Adipose tissue (tissue), 3 donors: ENCODE data around the gene RCSD1. TPM values are rescaled to one million over a fixed set of nuclear protein-coding genes. Genes with fewer than 3 reads are reported as not detected.
"Not testable (repeated sequence)": the region's sequence is repeated elsewhere in the genome, so short reads cannot be mapped to it uniquely, and the experiment has no call there.

Experiments used
- H3K27ac ChIP-seq: one replicate; pipeline ENCODE4 v1.5.1; 2013; ENCODE audit warnings: low read depth, low read length
- WGBS, 3 donors: extraction: QIAGEN DNeasy Blood & Tissue Kit; methylation state at CpG; one replicate each; pipeline ENCODE4 v1.1.7; 2013; 5-methylcytosine and 5-hydroxymethylcytosine counted together
- polyA plus RNA-seq, 3 donors: library from polyadenylated mRNA; stranded (reverse); fragments of 200-250 nt; gene quantifications; one replicate each; pipeline ENCODE4 v1.2.3, GENCODE V29; 2013
- donor health status: healthy with polysubstance abuse.
- donor health status: Bipolar disorder and iron deficiency.
- donor health status: healthy.

RCSD1 gene
- polyA plus RNA-seq, 3 donors = 2.2 to 13.5 (median 6.7) TPM

DNA sequence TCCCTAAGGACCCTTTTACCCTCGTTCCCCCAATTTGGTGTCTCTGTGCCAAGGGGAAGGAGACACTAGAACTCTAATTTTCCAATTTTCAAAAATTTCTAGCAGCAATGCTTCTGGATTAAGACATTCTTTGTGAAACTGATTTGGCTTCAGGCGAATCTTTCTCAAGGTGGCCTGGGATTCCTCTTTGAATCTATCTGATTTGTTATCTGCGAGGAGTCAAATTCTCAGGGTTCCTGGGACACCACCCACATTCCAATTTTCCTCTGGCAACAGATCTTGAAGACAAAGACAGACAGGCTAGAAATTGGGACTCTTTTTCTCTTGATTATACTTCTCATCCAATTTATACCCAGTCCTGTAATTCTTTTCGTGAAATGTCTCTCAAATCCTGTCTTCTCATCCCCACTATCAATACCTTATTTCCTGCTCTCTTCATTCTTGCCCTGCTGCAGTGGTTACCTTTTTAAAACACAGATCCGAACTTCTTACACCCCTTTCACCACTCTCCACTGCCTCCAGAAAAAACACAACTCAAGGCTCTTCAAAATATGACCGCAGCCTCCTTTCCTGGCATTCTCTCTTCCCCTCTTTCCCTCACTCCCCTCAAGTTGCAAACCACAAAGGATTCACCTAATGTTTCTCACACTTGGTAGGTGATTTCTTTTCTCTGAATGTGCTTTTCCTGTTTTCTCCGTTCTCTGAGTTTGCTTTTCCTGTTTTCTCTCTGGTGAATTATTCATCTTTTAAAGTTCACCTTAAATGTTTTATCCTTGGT is 89.1 kb downstream of the RCSD1 start:
- WGBS, 3 donors = 74 to 89% (median 79%) methylated on average over 7 of the region's 7 CpGs
- no peak overlapping the region for H3K27ac ChIP-seq

DNA sequence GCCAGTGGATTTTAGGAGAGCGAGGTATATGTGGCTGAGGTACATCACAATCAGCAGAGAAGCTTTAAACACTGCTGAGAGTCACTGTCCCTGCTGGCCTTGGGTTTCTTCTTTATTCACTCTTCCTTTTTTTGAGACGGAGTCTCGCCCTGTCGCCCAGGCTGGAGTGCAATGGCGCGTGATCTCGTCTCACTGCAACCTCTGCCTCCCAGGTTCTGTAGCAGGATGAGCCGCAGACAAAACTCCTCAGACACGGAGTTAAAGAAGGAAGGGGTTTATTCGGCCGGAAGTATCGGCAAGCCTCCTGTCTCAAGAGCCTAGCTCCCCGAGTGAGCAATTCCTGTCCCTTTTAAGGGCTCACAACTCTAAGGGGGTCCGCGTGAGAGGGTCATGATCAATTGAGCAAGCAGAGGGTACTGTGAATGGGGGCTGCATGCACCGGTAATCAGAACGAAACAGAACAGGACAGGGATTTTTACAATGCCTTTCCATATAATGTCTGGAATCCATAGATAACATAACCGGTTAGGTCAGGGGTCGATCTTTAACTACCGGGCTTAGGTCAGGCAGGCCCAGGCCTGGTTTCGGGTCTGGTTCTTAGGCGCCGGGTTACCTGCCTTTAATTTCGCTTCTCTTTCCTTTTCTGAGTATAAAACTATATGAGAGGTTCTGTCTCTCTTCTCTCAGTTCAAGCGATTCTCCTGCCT is 89.8 kb downstream of the RCSD1 start:
- not testable (repeated sequence) for H3K27ac ChIP-seq
- 87 to 90% (median 88%) methylated on average over 25 of the region's 25 CpGs for WGBS, 3 donors

DNA sequence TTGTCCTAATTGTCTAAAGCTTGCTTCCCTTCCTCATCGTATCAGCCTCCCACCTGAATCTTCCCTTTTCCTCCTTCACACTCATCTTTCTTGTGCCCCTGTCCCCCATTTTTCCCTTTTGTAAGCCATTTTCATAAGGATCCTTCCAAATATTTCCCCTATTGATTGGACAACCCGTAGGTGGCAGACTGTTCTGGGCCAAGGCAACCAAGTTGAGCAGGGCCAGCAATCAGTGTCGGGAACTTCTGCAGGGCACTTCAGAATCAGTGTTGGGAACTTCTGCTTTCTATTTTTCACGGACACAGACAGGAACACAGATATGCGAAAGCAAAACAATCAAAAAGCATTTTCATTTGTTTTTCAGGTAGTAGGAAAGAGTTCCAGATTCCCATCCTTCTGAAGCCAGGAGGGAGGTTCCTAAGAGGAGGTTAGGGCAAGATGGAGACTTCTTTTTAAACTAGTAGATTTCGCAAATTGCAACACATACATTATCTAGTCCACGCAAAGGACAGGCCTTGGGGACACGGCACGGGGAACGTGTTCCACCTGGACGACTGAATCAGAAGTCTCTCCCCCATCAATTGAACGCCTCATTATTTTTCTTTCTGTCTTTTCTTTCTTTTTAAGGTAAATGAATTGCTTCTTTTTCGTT is 91.1 kb downstream of the RCSD1 start:
- 8 to 14% (median 10%) methylated on average over 13 of the region's 13 CpGs for WGBS, 3 donors

DNA sequence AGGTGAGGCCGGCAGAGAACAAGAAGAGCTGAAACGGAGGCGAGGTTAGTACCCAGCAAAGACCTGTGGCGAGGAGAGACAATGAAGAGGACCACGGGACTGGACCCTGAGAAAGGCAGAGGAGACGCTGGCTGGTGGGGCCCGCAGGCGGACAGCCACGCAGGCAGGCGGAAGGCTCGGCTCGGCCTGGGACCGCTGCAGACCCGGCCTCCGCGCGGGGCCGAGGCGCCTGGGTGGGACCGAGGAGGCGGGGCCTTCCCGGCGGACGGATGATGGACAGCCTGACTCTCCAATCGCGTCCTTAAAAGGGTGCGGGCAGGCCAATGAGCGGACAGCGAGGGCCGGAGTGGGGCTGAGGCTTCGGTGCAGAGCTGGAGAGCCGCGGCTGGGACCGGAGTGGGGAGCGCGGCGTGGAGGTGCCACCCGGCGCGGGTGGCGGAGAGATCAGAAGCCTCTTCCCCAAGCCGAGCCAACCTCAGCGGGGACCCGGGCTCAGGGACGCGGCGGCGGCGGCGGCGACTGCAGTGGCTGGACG is 91.7 kb downstream of the RCSD1 start, which contains the start of gene MPZL1:
TSS of gene MPZL1 (plus strand) at position 366 of the 535 bp plus-strand sequence. CDS start 170 bp downstream, outside the sequence.
- peak within 1 kb of the TSS; percentile 70 for H3K27ac ChIP-seq
- 0 to 1% (median 0%) methylated on average over 45 to 52 of the region's 52 CpGs for WGBS, 3 donors

More for the DNA sequence above, 91.1 kb downstream of the RCSD1 start:
- no peak overlapping the region for H3K27ac ChIP-seq

DNA sequence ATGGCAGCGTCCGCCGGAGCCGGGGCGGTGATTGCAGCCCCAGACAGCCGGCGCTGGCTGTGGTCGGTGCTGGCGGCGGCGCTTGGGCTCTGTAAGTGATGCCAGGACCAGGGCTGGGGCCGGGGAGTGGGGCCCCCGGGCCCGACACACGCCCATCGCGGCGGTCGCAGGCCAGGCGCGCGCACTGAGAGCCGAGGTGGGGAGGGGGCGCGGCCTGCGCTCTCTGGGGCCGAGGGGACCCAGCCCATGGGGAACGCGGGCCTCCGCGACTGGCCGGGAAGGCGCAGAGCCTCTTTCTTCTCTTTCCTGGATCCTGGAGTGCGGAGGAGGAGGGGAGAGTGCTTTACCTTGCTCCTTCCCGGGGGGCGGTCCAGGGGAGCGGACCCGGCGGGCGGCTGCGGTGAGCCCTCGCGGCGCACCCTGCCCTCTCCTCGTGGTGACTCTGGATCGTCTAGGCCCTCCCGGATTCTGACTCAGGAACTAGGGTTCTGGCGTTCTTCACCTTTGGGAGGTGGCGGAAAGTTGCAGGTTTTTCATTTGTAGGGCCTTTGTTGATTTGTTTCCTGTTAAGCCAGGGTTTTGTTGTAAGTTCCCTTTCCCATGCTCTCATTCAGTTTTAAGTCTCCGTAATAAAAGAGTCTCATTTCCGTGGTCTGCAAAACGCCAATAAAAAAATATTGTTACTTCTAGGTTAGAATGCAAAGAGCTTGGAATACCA is 92.3 kb downstream of the RCSD1 start:
- H3K27ac ChIP-seq = peak overlapping the region; percentile 70
- WGBS, 3 donors = 0 to 1% (median 0%) methylated on average over 47 to 52 of the region's 52 CpGs

DNA sequence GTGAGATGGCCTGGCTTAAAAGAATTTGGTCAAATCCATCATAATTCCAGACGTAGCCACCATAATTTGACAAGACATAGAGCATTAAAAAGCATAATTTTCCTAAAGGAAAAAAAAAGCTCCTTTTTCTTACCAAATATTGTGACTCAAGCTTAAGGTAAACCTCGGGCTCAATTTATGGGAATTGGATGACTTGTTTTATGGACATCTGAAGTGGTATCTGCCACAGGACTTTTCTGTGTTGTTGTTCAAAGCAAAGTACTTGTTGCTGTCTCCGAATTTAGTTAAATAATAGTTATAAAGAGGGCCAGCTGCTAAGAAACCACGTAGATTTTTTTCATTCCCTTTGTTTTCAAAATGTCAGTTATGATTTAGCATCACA is 92.8 kb downstream of the RCSD1 start:
- H3K27ac ChIP-seq = no peak overlapping the region

DNA sequence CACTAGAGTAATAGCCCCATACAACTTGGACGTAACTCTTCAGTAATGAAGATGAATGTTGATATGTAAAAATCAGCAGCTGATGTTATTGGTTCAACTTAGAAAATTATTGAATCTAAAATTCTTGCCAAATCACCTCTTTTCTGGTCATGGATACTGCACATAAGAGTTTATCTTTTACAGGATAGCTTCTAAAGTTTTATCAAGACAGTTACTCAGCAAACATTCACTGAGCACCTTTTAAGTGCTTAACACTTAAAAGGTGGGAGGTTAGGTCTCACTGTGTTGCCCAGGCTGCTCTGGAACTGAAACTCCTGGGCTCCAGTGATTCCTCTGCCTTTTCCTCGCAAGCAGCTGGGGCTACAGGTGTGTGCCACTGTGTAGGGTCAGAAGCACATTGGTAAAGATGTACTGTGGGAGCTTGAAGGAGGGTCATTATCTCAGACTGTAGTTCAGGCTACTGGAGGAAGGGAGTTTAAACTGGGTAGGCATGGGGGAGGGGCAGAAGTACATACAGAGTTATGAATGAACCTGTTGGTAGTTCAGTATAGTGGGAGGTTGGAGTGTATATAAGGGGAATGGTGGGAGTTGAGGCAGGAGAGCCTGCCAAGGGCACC is 93.8 kb downstream of the RCSD1 start:
- H3K27ac ChIP-seq = no peak overlapping the region
- 76 to 83% (median 81%) methylated on average over 2 of the region's 2 CpGs for WGBS, 3 donors

More for the DNA sequence above, 92.8 kb downstream of the RCSD1 start:
- 5 to 14% (median 12%) methylated on average over 4 of the region's 4 CpGs for WGBS, 3 donors

DNA sequence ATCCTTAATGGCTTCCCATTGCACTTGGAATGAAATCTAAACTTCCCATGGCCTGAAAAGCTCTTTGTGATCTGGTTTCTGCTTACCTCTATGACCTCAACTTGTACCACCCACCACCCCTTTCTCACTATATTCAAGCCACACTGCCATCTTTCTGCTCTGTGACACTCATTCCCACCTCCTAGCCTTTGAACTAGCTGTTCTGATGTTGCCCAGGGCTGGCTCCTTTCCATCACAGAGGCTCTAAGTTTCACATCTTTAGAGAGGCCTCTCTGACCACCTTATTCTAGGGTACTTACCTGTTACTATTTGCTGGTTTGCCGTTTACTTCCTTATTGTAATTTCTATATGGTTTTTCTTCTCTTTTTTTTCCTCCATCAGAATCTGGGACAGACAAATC is 96.0 kb downstream of the RCSD1 start:
- 56 to 79% (median 63%) methylated on average over 1 of the region's 1 CpG for WGBS, 3 donors
- no peak overlapping the region for H3K27ac ChIP-seq

DNA sequence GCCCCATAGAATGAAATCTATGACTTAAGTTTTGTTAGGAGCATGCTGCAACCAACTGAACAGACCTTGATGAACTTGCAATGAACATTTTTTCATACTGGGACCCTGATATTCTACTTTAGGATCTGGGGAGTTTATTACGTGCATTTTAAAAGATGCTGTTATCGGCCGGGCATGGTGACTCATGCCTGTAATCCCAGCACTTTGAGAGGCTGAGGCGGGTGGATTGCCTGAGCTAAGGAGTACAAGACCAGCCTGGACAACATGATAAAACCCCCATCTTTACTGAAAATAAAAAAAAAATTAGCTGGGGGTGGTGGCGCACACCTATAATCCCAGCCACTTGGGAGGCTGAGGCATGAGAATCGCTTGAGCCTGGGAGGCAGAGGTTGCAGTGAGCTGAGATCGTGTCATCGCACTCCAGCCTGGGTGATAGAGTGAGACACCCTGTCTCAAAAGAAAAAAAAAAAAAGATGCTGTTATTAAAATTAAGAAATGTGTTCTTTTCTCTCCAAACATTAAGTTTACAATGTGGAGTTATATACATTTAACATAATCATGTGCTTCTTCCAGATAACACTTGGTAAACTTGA is 98.9 kb downstream of the RCSD1 start:
- WGBS, 3 donors = 87 to 97% (median 89%) methylated on average over 8 of the region's 8 CpGs
- no peak overlapping the region for H3K27ac ChIP-seq

DNA sequence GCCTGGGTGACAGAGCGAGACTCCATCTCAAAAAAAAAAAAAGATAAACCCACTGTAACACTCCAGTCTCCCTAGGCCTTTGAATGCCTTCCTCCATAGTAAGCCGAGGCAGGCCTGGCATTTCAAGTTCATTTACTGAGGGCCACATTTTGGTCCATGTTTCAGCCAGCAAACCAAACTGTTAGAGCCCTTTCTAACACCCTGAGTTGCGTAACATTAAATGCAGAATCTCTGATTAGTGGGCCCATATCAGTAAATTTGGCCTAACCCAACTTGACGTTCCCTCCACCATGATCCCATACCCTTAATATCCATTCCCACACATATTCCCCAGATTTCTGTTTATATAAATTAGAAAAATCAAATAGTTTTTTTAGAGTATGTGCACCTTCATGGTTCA is 104.2 kb downstream of the RCSD1 start:
- H3K27ac ChIP-seq = no peak overlapping the region
- WGBS, 3 donors = 91 to 96% (median 93%) methylated on average over 4 of the region's 4 CpGs

DNA sequence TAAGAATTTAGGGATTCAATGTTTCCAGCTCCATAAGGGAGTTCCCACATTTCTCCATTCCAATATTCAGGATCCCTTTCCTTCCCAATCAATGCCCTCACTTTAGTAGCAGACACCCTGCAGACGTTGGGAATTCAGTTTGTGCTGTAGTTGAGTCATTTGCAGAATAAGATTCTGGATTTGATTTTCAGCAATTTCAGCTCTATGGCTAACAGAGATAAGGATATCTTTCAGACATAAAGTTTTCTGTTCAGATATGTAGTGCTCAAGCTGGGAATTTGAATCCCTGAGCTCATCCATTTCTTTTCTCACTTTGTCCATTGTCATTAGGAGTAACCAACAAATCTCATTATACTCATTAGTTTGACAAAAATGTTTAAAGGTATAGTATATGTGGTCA is 104.8 kb downstream of the RCSD1 start:
- no peak overlapping the region for H3K27ac ChIP-seq
- 88 to 93% (median 91%) methylated on average over 1 of the region's 1 CpG for WGBS, 3 donors

DNA sequence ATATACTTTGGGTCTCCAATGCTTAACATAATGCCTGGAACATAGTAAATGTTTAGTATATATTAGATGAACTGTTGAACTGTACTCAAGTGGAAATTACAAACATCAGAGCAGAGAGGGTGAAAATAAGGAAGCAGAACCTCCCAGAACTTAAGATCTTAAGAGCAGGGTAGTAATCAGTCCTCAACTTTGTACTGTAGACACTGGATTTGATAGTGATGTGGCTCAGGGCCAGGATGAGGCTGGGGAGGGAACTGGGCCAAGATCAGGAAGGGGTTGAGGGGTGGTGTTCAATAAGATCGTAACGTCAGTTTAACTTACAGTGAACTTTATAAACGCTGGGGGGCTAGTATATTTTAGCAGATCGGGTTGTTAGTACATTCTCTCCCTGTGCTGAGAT is 107.1 kb downstream of the RCSD1 start:
- 58 to 85% (median 67%) methylated on average over 4 of the region's 4 CpGs for WGBS, 3 donors

DNA sequence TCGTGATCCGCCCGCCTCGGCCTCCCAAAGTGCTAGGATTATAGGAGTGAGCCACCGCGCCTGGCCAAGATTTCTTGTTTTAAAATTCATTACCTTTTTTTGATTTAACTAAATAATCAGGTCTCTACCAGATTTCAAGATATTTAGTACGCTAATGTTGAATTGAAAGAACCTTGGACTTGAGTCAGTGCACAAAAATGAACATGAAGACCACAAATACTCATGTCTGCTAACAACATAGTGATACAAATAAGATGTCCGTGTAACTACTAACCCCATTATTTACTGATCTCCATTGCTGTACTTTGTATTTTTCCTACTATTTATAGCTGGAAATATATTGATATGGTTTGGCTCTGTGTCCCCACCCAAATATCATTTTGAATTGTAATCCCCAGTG is 108.1 kb downstream of the RCSD1 start:
- 87 to 99% (median 98%) methylated on average over 8 of the region's 8 CpGs for WGBS, 3 donors
- no peak overlapping the region for H3K27ac ChIP-seq

More for the DNA sequence above, 107.1 kb downstream of the RCSD1 start:
- no peak overlapping the region for H3K27ac ChIP-seq

DNA sequence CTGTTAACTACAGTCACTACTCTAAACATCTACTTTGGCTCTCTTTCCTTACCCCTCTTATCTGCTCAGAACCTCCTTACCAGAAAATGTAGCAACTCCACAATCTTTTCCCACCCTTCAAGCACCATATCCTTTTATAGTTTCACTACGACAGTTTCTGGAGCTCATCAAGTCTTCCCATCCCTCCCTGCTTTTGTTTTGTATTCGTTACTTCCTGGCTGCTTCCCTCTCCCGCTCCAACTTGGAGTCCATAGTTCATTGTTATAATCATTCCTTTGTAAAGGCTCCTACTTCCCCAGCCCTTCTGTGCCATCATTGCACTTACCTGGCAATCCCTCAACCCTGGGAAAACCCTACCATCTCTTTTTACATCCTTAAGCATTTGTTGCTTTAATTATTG is 109.7 kb downstream of the RCSD1 start:
- H3K27ac ChIP-seq = no peak overlapping the region
- 40 to 66% (median 62%) methylated on average over 3 of the region's 3 CpGs for WGBS, 3 donors

DNA sequence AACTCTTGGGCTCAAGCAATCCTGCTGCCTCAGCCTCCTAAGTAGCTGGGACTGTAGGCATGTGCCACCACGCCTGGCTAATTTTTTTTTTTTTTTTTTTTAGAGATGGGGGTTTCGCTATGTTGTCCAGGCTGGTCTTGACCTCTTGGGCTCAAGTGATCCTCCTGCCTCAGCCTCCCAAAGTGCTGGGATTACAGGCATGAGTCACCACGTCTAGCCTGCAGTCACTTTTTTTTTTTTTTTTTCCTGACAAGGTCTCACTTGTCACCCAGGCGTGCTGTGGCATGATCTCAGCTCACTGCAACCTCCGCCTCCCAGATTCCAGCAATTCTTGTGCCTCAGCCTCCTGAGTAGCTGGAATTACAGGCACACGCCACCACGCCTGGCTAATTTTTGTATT is 111.1 kb downstream of the RCSD1 start:
- not testable (repeated sequence) for H3K27ac ChIP-seq
- WGBS, 3 donors = 96 to 99% (median 98%) methylated on average over 7 of the region's 7 CpGs

DNA sequence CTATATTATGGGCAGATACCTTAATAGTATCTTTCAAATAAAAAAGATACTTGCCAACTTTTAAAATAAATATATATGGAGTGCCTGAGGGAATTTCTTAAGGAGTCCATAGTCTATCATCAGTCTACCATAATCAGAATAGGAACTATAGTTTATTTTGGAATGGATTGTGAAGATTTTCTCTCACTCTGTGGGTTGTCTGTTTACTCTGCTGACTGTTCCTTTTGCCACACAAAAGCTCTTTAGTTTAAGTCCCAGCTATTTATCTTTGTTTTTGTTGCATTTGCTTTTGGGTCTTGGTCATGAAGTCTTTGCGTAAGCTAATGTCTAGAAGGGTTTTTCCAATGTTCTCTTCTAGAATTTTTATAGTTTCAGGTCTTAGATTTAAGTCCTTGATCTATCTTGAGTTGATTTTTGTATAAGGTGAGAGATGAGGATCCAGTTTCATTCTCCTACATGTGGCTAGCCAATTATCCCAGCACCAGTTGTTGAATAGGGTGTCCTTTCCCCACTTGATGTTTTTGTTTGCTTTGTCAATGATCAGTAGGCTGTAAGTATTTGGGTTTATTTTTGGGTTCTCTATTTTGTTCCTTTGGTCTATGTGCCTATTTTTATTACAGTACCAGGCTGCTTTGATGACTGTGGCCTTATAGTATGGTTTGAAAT is 112.5 kb downstream of the RCSD1 start:
- WGBS, 3 donors = 90 to 97% (median 96%) methylated on average over 1 of the region's 1 CpG

DNA sequence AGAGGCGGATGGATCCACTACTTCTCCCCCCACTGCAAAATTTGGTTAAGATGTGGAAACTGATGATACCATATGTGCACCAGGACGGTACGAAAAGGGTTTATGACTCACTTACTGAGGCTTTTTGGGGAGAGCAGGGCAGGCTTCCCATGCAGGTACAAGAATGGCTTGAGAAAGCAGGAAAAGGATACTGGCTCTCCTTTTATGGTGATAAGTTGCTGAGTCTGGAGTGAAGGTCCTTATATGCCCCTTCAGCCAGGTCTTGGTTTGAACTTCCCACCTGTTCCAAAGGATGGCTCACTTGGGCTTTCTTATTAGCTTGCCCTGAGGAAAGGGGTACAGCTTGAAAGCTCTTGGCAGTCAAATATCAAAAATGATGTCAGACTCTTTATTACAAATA is 114.9 kb downstream of the RCSD1 start:
- WGBS, 3 donors = 92 to 99% (median 94%) methylated on average over 3 of the region's 3 CpGs
- no peak overlapping the region for H3K27ac ChIP-seq

More for the DNA sequence above, 112.5 kb downstream of the RCSD1 start:
- H3K27ac ChIP-seq = not testable (repeated sequence)
